ENCODE data around the gene ALPL. TPM values are rescaled to one million over a fixed set of nuclear protein-coding genes. Genes with fewer than 3 reads are reported as not detected.
A peak's percentile ranks its signal among the peaks of the same experiment; 100 is the strongest.
"Not testable (repeated sequence)": the region's sequence is repeated elsewhere in the genome, so short reads cannot be mapped to it uniquely, and the experiment has no call there.

The ALPL gene
- polyA plus RNA-seq (2013), result 12.5 and 12.7 TPM in 2 replicates

GRCh38 chr1:21509351-21510112 is at the start of gene ALPL:
ALPL (plus strand) TSS chr1:21509423; CDS start chr1:21554082, 44,659 bp downstream.
- no peak within 1 kb of the TSS for H3K23ac ChIP-seq (ENCODE audit: low read length)
- no peak within 1 kb of the TSS for H4K8ac ChIP-seq (ENCODE audit: low read depth, low read length)
- H3K36me3 ChIP-seq (ENCODE audit: control insufficient read depth in 1 of 2, insufficient read depth in 2 of 2, low read length in 2 of 2), result no peaks in the 10 kb centered on the region
- H4K12ac ChIP-seq (ENCODE audit: low read depth, low read length), result no peak within 1 kb of the TSS
- H3K9ac ChIP-seq (ENCODE audit: low read length), result no peak within 1 kb of the TSS
- no peak within 1 kb of the TSS for H4K91ac ChIP-seq (ENCODE audit: low read depth, low read length)
- peak within 1 kb of the TSS; percentile 89 for H3K4me2 ChIP-seq (ENCODE audit: low read length)
- H3K4me1 ChIP-seq (ENCODE audit: control insufficient read depth in 1 of 2, insufficient read depth in 2 of 2, low read length in 2 of 2), result peaks cover 17 to 18% of the 10 kb centered on the region in 2 experiments
- no peaks in the 10 kb centered on the region for H3K79me2 ChIP-seq (ENCODE audit: control insufficient read depth, insufficient read depth, low read length, poor library complexity)
- H3K4ac ChIP-seq (ENCODE audit: low read depth, low read length), result no peak within 1 kb of the TSS
- H2BK120ac ChIP-seq (ENCODE audit: insufficient read depth, low read length, poor library complexity), result no peak within 1 kb of the TSS
- no peak for DNase-seq
- H2BK5ac ChIP-seq (ENCODE audit: low read depth, low read length, poor library complexity), result no peak within 1 kb of the TSS
- H2AK5ac ChIP-seq (ENCODE audit: low read length), result no peak within 1 kb of the TSS
- H3K18ac ChIP-seq (ENCODE audit: low read length), result no peak within 1 kb of the TSS
- H3K79me1 ChIP-seq (ENCODE audit: low read length), result no peaks in the 10 kb centered on the region
- H2BK12ac ChIP-seq (ENCODE audit: low read length), result no peak within 1 kb of the TSS
- WGBS (ENCODE audit: extremely low coverage, insufficient coverage, insufficient read length), result no CpG with 5 or more reads among the region's 67 CpGs
- no peaks in the 10 kb centered on the region for H3K27me3 ChIP-seq (ENCODE audit: insufficient read depth, low read length)
- no peak within 1 kb of the TSS for H3K14ac ChIP-seq (ENCODE audit: low read length)
- peak within 1 kb of the TSS; percentile 63 for H3K4me3 ChIP-seq (ENCODE audit: low read depth, low read length)
- no peaks in the 10 kb centered on the region for H3K9me3 ChIP-seq (ENCODE audit: insufficient read depth, low read depth, low read length)
- H2AFZ ChIP-seq (ENCODE audit: insufficient read depth, low read length, poor library complexity), result peak within 1 kb of the TSS; percentile 23
- H3K27ac ChIP-seq (ENCODE audit: low read depth, low read length), result no peak within 1 kb of the TSS

- H3K79me1 ChIP-seq (ENCODE audit: low read length); H3K9ac ChIP-seq (ENCODE audit: low read length); H3K36me3 ChIP-seq (ENCODE audit: control insufficient read depth in 1 of 2, insufficient read depth in 2 of 2, low read length in 2 of 2); H3K27ac ChIP-seq (ENCODE audit: low read depth, low read length); H4K12ac ChIP-seq (ENCODE audit: low read depth, low read length); H3K23ac ChIP-seq (ENCODE audit: low read length); H3K27me3 ChIP-seq (ENCODE audit: insufficient read depth, low read length); DNase-seq; H3K4ac ChIP-seq (ENCODE audit: low read depth, low read length); H3K79me2 ChIP-seq (ENCODE audit: control insufficient read depth, insufficient read depth, low read length, poor library complexity); H3K9me3 ChIP-seq (ENCODE audit: insufficient read depth, low read depth, low read length); H2BK12ac ChIP-seq (ENCODE audit: low read length); H2AK5ac ChIP-seq (ENCODE audit: low read length); H4K91ac ChIP-seq (ENCODE audit: low read depth, low read length); H3K4me1 ChIP-seq (ENCODE audit: control insufficient read depth in 1 of 2, insufficient read depth in 2 of 2, low read length in 2 of 2); H3K4me2 ChIP-seq (ENCODE audit: low read length); H2BK5ac ChIP-seq (ENCODE audit: low read depth, low read length, poor library complexity); H2BK120ac ChIP-seq (ENCODE audit: insufficient read depth, low read length, poor library complexity); H2AFZ ChIP-seq (ENCODE audit: insufficient read depth, low read length, poor library complexity); H4K8ac ChIP-seq (ENCODE audit: low read depth, low read length); H3K18ac ChIP-seq (ENCODE audit: low read length); H3K4me3 ChIP-seq (ENCODE audit: low read depth, low read length); H3K14ac ChIP-seq (ENCODE audit: low read length): not testable (repeated sequence)
Observed at GRCh38 chr1:21465127-21465526, 44.1 kb upstream of the ALPL start.

GRCh38 chr1:21467946-21468345 is 41.3 kb upstream of the ALPL start:
- WGBS (ENCODE audit: extremely low coverage, insufficient coverage, insufficient read length), result no CpG with 5 or more reads among the region's 4 CpGs
- H3K27me3 ChIP-seq (ENCODE audit: insufficient read depth, low read length); H4K91ac ChIP-seq (ENCODE audit: low read depth, low read length); H3K4ac ChIP-seq (ENCODE audit: low read depth, low read length); H3K4me1 ChIP-seq (ENCODE audit: control insufficient read depth in 1 of 2, insufficient read depth in 2 of 2, low read length in 2 of 2); H3K4me2 ChIP-seq (ENCODE audit: low read length); H3K79me2 ChIP-seq (ENCODE audit: control insufficient read depth, insufficient read depth, low read length, poor library complexity); H3K4me3 ChIP-seq (ENCODE audit: low read depth, low read length); H3K18ac ChIP-seq (ENCODE audit: low read length); H3K79me1 ChIP-seq (ENCODE audit: low read length); H2AK5ac ChIP-seq (ENCODE audit: low read length); H3K14ac ChIP-seq (ENCODE audit: low read length); H2BK120ac ChIP-seq (ENCODE audit: insufficient read depth, low read length, poor library complexity); H3K9ac ChIP-seq (ENCODE audit: low read length); H3K23ac ChIP-seq (ENCODE audit: low read length); H3K9me3 ChIP-seq (ENCODE audit: insufficient read depth, low read depth, low read length); H2BK5ac ChIP-seq (ENCODE audit: low read depth, low read length, poor library complexity); H2BK12ac ChIP-seq (ENCODE audit: low read length); H3K36me3 ChIP-seq (ENCODE audit: control insufficient read depth in 1 of 2, insufficient read depth in 2 of 2, low read length in 2 of 2); H2AFZ ChIP-seq (ENCODE audit: insufficient read depth, low read length, poor library complexity); H4K12ac ChIP-seq (ENCODE audit: low read depth, low read length); H4K8ac ChIP-seq (ENCODE audit: low read depth, low read length); H3K27ac ChIP-seq (ENCODE audit: low read depth, low read length): not testable (repeated sequence)
- peak in 1 of 2 donors; percentile 72 for DNase-seq

DNA sequence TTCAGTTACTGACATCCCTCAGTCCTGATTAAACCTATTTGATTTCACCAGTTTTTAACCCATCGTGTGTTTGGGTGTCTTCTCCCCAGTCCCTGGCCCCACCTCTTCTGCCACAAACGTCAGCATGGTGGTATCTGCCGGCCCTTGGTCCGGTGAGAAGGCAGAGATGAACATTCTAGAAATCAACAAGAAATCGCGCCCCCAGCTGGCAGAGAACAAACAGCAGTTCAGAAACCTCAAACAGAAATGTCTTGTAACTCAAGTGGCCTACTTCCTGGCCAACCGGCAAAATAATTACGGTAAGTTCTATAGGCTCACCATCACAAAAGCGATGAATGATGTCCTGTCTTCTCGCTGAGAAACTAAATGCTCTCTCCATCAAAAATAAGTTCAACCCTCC is 40.6 kb upstream of the ALPL start:
- H3K79me2 ChIP-seq (ENCODE audit: control insufficient read depth, insufficient read depth, low read length, poor library complexity), result no peaks in the 10 kb centered on the region
- no peak overlapping the region for H2BK12ac ChIP-seq (ENCODE audit: low read length)
- H3K36me3 ChIP-seq (ENCODE audit: control insufficient read depth in 1 of 2, insufficient read depth in 2 of 2, low read length in 2 of 2), result peaks cover 0 to 7% of the 10 kb centered on the region in 2 experiments
- H3K18ac ChIP-seq (ENCODE audit: low read length), result no peak overlapping the region
- no peak overlapping the region for H4K12ac ChIP-seq (ENCODE audit: low read depth, low read length)
- H3K9ac ChIP-seq (ENCODE audit: low read length), result no peak overlapping the region
- no peak overlapping the region for H3K4me3 ChIP-seq (ENCODE audit: low read depth, low read length)
- H4K8ac ChIP-seq (ENCODE audit: low read depth, low read length), result no peak overlapping the region
- H2BK5ac ChIP-seq (ENCODE audit: low read depth, low read length, poor library complexity), result no peak overlapping the region
- H2AK5ac ChIP-seq (ENCODE audit: low read length), result no peak overlapping the region
- H2BK120ac ChIP-seq (ENCODE audit: insufficient read depth, low read length, poor library complexity), result no peak overlapping the region
- peak; percentile 54 to 71 for DNase-seq
- H3K4ac ChIP-seq (ENCODE audit: low read depth, low read length), result no peak overlapping the region
- no peak overlapping the region for H4K91ac ChIP-seq (ENCODE audit: low read depth, low read length)
- no CpG with 5 or more reads among the region's 10 CpGs for WGBS (ENCODE audit: extremely low coverage, insufficient coverage, insufficient read length)
- H3K23ac ChIP-seq (ENCODE audit: low read length), result no peak overlapping the region
- no peak overlapping the region for H3K27ac ChIP-seq (ENCODE audit: low read depth, low read length)
- peaks cover 0 to 4% of the 10 kb centered on the region in 2 experiments for H3K4me1 ChIP-seq (ENCODE audit: control insufficient read depth in 1 of 2, insufficient read depth in 2 of 2, low read length in 2 of 2)
- H2AFZ ChIP-seq (ENCODE audit: insufficient read depth, low read length, poor library complexity), result no peak overlapping the region
- no peaks in the 10 kb centered on the region for H3K79me1 ChIP-seq (ENCODE audit: low read length)
- H3K9me3 ChIP-seq (ENCODE audit: insufficient read depth, low read depth, low read length), result no peaks in the 10 kb centered on the region
- H3K4me2 ChIP-seq (ENCODE audit: low read length), result no peak overlapping the region
- H3K27me3 ChIP-seq (ENCODE audit: insufficient read depth, low read length), result no peaks in the 10 kb centered on the region
- H3K14ac ChIP-seq (ENCODE audit: low read length), result no peak overlapping the region
